ENCODE measurements around the gene UNC5C. TPM values are rescaled to one million over a fixed set of nuclear protein-coding genes. Genes with fewer than 3 reads are reported as not detected.

UNC5C gene
- total and polyA plus RNA-seq, 3 donors from 2014 or later: 6.8 to 22.8 (median 20.5) TPM

DNA sequence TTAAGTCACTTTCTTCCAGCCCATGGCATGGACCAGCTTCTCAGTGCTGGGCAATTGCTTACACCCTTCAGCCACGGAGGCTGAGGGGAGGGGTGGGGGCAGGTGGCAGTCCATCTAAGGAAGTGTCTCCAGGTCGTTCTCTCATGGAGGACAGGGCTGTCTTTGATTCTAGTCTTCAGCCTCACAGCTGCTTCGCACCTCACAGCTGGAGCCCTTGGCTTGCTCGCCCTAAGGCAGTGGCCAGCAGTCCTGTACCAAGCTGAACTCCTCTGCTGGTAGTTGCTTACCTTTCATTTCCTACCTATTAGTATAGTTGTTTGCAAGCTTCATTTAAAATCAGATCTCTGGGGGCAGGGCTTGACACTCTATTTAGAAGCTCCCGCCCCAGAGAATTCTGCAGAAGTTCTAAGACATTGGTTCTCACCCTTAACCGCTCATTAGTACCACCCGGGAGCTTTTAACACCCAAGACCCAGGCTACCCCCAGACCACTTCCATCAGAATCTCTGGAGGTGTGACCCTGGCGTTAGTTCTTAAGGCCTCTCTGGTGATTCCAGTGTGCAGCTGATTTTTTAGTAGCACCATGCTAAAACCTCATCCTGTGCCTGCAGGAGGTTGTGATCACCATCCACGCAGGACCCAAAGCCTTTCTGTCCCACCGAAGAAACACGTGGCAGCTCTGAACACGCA lies 386.8 kb downstream of the UNC5C start:
- TF ChIP-seq, protein P1, sequence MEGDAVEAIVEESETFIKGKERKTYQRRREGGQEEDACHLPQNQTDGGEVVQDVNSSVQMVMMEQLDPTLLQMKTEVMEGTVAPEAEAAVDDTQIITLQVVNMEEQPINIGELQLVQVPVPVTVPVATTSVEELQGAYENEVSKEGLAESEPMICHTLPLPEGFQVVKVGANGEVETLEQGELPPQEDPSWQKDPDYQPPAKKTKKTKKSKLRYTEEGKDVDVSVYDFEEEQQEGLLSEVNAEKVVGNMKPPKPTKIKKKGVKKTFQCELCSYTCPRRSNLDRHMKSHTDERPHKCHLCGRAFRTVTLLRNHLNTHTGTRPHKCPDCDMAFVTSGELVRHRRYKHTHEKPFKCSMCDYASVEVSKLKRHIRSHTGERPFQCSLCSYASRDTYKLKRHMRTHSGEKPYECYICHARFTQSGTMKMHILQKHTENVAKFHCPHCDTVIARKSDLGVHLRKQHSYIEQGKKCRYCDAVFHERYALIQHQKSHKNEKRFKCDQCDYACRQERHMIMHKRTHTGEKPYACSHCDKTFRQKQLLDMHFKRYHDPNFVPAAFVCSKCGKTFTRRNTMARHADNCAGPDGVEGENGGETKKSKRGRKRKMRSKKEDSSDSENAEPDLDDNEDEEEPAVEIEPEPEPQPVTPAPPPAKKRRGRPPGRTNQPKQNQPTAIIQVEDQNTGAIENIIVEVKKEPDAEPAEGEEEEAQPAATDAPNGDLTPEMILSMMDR (IDR thresholded peaks at IDR 0.05): no peak
- TF ChIP-seq POLR2A (IDR thresholded peaks at IDR 0.05): no peak

DNA sequence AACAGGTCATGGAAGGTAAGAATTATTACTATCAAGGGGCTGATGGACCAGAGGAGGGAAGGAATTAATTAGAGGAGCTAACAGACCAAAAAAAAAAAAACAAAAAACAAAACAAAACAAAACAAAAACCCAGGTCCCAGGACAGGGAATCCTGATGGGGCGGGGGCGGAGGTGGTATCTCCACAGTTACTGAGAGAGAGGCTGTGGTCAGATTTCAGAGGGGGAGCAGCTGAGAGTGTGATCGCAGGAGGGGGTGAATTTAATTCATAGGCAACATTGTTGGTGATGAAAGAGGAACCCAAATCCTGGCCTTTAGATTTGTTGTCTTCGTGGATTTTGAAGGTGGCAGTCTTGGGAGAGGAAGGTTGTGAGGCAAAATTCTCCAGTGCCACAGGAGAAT lies 389.4 kb downstream of the UNC5C start:
- WGBS, 2 donors: 85 to 97% methylated on average over 4 of the region's 4 CpGs
- Histone ChIP-seq H3K27me3 (no peaks in the 10 kb centered on the region), H3K4me3 (no peak overlapping the region), H3K9me3 (no peaks in the 10 kb centered on the region), H3K36me3 (ENCODE audit: low read depth, missing control alignments) (no peaks in the 10 kb centered on the region), H3K27ac (no peak overlapping the region), H3K4me1 (no peaks in the 10 kb centered on the region)
- DNase-seq: no peak
- TF ChIP-seq POLR2A (IDR thresholded peaks at IDR 0.05): no peak
- TF ChIP-seq, protein P1 (IDR thresholded peaks at IDR 0.05): no peak
- intact Hi-C loops (cut with DNase I; ENCODE audit: low total_unique reads): no loop called here

More for the DNA sequence above, 386.8 kb downstream of the UNC5C start:
- 87 to 89% methylated on average over 12 of the region's 12 CpGs for WGBS, 2 donors
- Histone ChIP-seq H3K4me1 (no peaks in the 10 kb centered on the region), H3K36me3 (ENCODE audit: low read depth, missing control alignments) (no peaks in the 10 kb centered on the region), H3K27ac (no peak overlapping the region), H3K27me3 (no peaks in the 10 kb centered on the region), H3K9me3 (no peaks in the 10 kb centered on the region), H3K4me3 (no peak overlapping the region)
- intact Hi-C loops (cut with DNase I; ENCODE audit: low total_unique reads): no loop called here
- DNase-seq: no peak

DNA sequence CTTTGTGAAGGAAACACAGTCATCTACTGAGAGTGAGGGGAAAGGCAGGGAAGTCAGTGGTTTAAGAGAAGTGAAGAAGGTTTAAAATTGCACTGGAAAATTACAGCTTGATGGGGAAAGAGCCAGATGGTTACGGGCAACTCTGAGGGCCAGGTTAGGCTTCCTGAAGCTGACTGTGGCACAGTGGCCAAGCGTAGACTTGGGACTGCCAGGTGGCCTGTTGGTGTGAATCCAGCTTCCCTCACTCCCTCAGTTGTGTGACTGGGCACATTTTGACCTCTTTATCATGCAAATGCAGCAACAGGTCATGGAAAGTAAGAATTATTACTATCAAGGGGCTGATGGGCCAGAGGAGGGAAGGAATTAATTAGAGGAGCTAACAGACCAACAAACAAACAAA lies 390.1 kb downstream of the UNC5C start:
- Histone ChIP-seq H3K4me3 (no peak overlapping the region), H3K36me3 (ENCODE audit: low read depth, missing control alignments) (no peaks in the 10 kb centered on the region), H3K9me3 (no peaks in the 10 kb centered on the region), H3K27ac (no peak overlapping the region), H3K27me3 (no peaks in the 10 kb centered on the region), H3K4me1 (no peaks in the 10 kb centered on the region)
- no peak for TF ChIP-seq POLR2A (IDR thresholded peaks at IDR 0.05)
- TF ChIP-seq, protein P1 (IDR thresholded peaks at IDR 0.05): no peak
- 93 to 94% methylated on average over 2 of the region's 2 CpGs for WGBS, 2 donors
- no peak for DNase-seq
- intact Hi-C loops (cut with DNase I; ENCODE audit: low total_unique reads): no loop called here

DNA sequence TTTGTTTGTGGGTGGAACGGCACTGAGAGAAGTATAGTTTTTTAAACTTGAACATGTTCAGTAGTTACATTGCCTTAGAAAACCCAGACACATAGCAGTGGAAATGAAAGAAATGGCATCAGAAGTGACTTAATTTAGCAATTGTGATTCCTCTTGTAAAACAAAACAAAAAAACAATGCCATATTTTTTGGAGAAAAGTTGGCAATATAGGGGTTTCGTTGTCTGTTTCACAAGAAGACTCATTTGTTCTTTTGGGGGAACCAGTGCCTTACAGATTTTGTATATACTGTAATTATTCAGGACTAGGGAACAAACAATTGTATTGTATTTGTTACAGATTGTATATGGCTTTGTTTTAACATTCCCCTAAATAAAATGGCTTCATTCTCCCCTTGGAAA lies 390.7 kb downstream of the UNC5C start:
- no peak overlapping the region for H3K27ac ChIP-seq
- H3K27me3 ChIP-seq: no peaks in the 10 kb centered on the region
- DNase-seq: no peak
- intact Hi-C loops (cut with DNase I; ENCODE audit: low total_unique reads): no loop called here
- H3K4me1 ChIP-seq: no peaks in the 10 kb centered on the region
- 91 to 93% methylated on average over 2 of the region's 2 CpGs for WGBS, 2 donors
- no peaks in the 10 kb centered on the region for H3K9me3 ChIP-seq
- no peaks in the 10 kb centered on the region for H3K36me3 ChIP-seq (ENCODE audit: low read depth, missing control alignments)
- TF ChIP-seq POLR2A (IDR thresholded peaks at IDR 0.05): no peak
- TF ChIP-seq, protein P1 (IDR thresholded peaks at IDR 0.05): no peak
- no peak overlapping the region for H3K4me3 ChIP-seq

DNA sequence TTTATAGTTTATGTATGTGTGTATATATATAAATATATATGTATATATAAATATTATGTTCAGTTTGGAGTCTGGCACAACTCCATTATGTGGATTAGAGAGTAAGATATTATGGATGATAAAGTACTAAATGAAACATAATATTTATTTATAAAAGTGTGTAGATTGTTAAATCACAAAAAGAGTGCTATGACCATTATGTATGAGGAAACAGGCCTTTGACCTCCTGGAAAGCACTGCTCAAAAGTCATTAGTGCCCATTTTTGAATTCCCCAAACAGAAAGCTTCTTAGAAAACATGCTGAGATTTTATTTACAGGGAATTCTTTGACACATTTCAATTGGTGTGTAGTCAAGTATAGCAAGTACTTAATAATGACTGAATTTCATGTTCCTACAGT lies 391.2 kb downstream of the UNC5C start:
- no peak for TF ChIP-seq POLR2A (IDR thresholded peaks at IDR 0.05)
- TF ChIP-seq, protein P1 (IDR thresholded peaks at IDR 0.05): no peak
- H3K4me3 ChIP-seq: no peak overlapping the region
- H3K27me3 ChIP-seq: no peaks in the 10 kb centered on the region
- intact Hi-C loops (cut with DNase I; ENCODE audit: low total_unique reads): no loop called here
- no peak overlapping the region for H3K27ac ChIP-seq
- no peaks in the 10 kb centered on the region for H3K36me3 ChIP-seq (ENCODE audit: low read depth, missing control alignments)
- no peak for DNase-seq
- H3K4me1 ChIP-seq: no peaks in the 10 kb centered on the region
- H3K9me3 ChIP-seq: no peaks in the 10 kb centered on the region
